Nephron (organoid): ENCODE results near the gene ADAR.
A peak's percentile ranks its signal among the peaks of the same experiment; 100 is the strongest.

Experiments
- H3K27ac Mint-ChIP-seq, 3 experiments: 2 replicates each; pipeline ENCODE4 v1.8.0; 2020; ENCODE audit warnings: mixed read lengths in 3 of 3, mild to moderate bottlenecking in 2 of 3, moderate library complexity in 1 of 3
- H3K27me3 Mint-ChIP-seq: 2 replicates; pipeline ENCODE4 v1.8.0; 2021; ENCODE audit warnings: low read depth, mild to moderate bottlenecking, moderate library complexity, mixed read lengths
- H3K36me3 Mint-ChIP-seq: 2 replicates; pipeline ENCODE4 v1.8.0; 2020; ENCODE audit warnings: low read depth, mixed read lengths
- H3K4me1 Mint-ChIP-seq: 2 replicates; pipeline ENCODE4 v1.8.0; 2020; ENCODE audit warnings: mixed read lengths
- H3K4me3 Mint-ChIP-seq, 3 experiments: 2 replicates each; pipeline ENCODE4 v1.8.0; 2020; ENCODE audit warnings: mild to moderate bottlenecking in 3 of 3, mixed read lengths in 3 of 3, moderate library complexity in 2 of 3
- H3K9me3 Mint-ChIP-seq: 2 replicates; pipeline ENCODE4 v1.8.0; 2020; ENCODE audit warnings: mixed read lengths
- CTCF ChIP-seq, 3 experiments: fragments of 200-600 bp; sonication (generic); IDR thresholded peaks; one replicate each; pipeline ENCODE4 v1.5.0; 2021; ENCODE audit warnings: antibody characterized with exemption in 3 of 3; ENCODE audit not compliant: unreplicated experiment in 3 of 3

The ADAR gene

GRCh38 chr1:154607106-154607608 lies 829 bp downstream of the ADAR start:
- Mint-ChIP-seq H3K27ac (peak overlapping the region; percentile 95 to 99 (median 98)), H3K4me3 (peak overlapping the region; percentile 89 to 96 (median 95)), H3K27me3 (no peaks in the 10 kb centered on the region), H3K9me3 (no peaks in the 10 kb centered on the region), H3K36me3 (peaks cover 19% of the 10 kb centered on the region), H3K4me1 (peaks cover 43% of the 10 kb centered on the region)
- TF ChIP-seq CTCF (IDR thresholded peaks at IDR 0.05; ENCODE audit: unreplicated experiment in 3 of 3) = no peak

- H3K27ac Mint-ChIP-seq = no peak overlapping the region
- H3K9me3 Mint-ChIP-seq = no peaks in the 10 kb centered on the region
- H3K36me3 Mint-ChIP-seq = peaks cover 35% of the 10 kb centered on the region
- H3K27me3 Mint-ChIP-seq = no peaks in the 10 kb centered on the region
- peaks cover 29% of the 10 kb centered on the region for H3K4me1 Mint-ChIP-seq
- no peak overlapping the region for H3K4me3 Mint-ChIP-seq
- TF ChIP-seq CTCF (IDR thresholded peaks at IDR 0.05; ENCODE audit: unreplicated experiment in 3 of 3) = no peak
Observed at GRCh38 chr1:154605534-154605933, 2.5 kb downstream of the ADAR start.

- no peak for TF ChIP-seq CTCF (IDR thresholded peaks at IDR 0.05; ENCODE audit: unreplicated experiment in 3 of 3)
- Mint-ChIP-seq H3K4me3 (no peak overlapping the region), H3K4me1 (peaks cover 23% of the 10 kb centered on the region), H3K27ac (no peak overlapping the region), H3K36me3 (peaks cover 50% of the 10 kb centered on the region), H3K27me3 (no peaks in the 10 kb centered on the region), H3K9me3 (no peaks in the 10 kb centered on the region)
Observed at GRCh38 chr1:154603317-154603716, 4.7 kb downstream of the ADAR start.

- Mint-ChIP-seq H3K27ac (no peak overlapping the region), H3K27me3 (no peaks in the 10 kb centered on the region), H3K36me3 (peaks cover 68% of the 10 kb centered on the region), H3K4me3 (no peak overlapping the region), H3K9me3 (no peaks in the 10 kb centered on the region), H3K4me1 (peaks cover 4% of the 10 kb centered on the region)
- no peak for TF ChIP-seq CTCF (IDR thresholded peaks at IDR 0.05; ENCODE audit: unreplicated experiment in 3 of 3)
Observed at GRCh38 chr1:154599658-154600057, 8.3 kb downstream of the ADAR start.

GRCh38 chr1:154598871-154599635 lies 8.9 kb downstream of the ADAR start:
- no peak overlapping the region for H3K4me3 Mint-ChIP-seq
- H3K36me3 Mint-ChIP-seq = peaks cover 70% of the 10 kb centered on the region
- peaks cover 5% of the 10 kb centered on the region for H3K4me1 Mint-ChIP-seq
- no peak overlapping the region for H3K27ac Mint-ChIP-seq
- TF ChIP-seq CTCF (IDR thresholded peaks at IDR 0.05; ENCODE audit: unreplicated experiment in 3 of 3) = no peak
- H3K27me3 Mint-ChIP-seq = no peaks in the 10 kb centered on the region
- H3K9me3 Mint-ChIP-seq = no peaks in the 10 kb centered on the region

- H3K4me3 Mint-ChIP-seq = no peak overlapping the region
- no peaks in the 10 kb centered on the region for H3K9me3 Mint-ChIP-seq
- peaks cover 73% of the 10 kb centered on the region for H3K36me3 Mint-ChIP-seq
- no peak for TF ChIP-seq CTCF (IDR thresholded peaks at IDR 0.05; ENCODE audit: unreplicated experiment in 3 of 3)
- H3K27me3 Mint-ChIP-seq = no peaks in the 10 kb centered on the region
- H3K27ac Mint-ChIP-seq = no peak overlapping the region
- peaks cover 11% of the 10 kb centered on the region for H3K4me1 Mint-ChIP-seq
Observed at GRCh38 chr1:154595621-154596020, 12.4 kb downstream of the ADAR start.
